Measurements from ENCODE around the gene MAP3K3.
A peak's percentile ranks its signal among the peaks of the same experiment; 100 is the strongest.

The MAP3K3 gene

GRCh38 chr17:63622574-63623390 is 565 bp downstream of the MAP3K3 start:
- DNase-seq (ENCODE audit: low read depth): peak; percentile 33

GRCh38 chr17:63623786-63624530 is 1.7 kb downstream of the MAP3K3 start:
- DNase-seq (ENCODE audit: low read depth): no peak

DNA sequence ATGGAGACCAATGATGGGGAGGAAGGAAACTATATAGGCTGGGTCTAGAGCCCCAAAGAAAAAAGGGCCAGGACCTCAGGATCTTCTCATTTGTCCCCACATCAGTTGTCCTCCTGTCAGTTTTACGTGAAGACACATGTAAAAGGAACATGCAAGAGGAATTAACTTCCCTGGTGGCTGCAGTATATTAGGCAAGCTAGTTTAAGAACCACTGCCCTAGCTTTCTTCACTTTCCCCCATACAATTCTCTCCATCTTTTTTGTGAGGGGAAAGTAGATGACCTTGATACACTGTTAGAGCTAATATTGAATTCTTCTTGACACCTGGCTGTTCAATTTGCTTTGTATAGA is 2.3 kb downstream of the MAP3K3 start:
- no peak for DNase-seq (ENCODE audit: low read depth)

- no peak for DNase-seq (ENCODE audit: low read depth)
These were observed 4.4 kb downstream of the MAP3K3 start for GRCh38 chr17:63626551-63627180.

- no peak for DNase-seq (ENCODE audit: low read depth)
These were observed 7.4 kb downstream of the MAP3K3 start for GRCh38 chr17:63629627-63630026.

DNA sequence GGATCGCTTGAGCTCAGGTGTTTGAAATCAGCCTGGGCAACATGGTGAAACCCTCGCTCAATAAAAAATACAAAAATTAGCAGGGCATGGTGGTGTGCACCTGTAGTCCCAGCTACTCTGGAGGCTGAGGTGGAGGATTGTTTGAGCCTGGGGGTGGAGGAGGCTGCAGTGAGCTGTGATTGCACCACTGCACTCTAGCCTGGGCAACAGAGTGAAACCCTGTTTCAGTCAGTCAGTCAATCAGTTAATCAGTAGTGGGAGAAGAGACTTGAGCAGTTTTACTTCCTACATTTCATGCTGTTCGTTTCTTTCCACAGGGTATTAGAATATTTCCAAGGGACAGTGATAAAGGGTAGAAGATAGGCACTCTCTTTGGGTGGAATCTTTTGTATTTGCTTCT is 8.8 kb downstream of the MAP3K3 start:
- no peak for DNase-seq (ENCODE audit: low read depth)

DNA sequence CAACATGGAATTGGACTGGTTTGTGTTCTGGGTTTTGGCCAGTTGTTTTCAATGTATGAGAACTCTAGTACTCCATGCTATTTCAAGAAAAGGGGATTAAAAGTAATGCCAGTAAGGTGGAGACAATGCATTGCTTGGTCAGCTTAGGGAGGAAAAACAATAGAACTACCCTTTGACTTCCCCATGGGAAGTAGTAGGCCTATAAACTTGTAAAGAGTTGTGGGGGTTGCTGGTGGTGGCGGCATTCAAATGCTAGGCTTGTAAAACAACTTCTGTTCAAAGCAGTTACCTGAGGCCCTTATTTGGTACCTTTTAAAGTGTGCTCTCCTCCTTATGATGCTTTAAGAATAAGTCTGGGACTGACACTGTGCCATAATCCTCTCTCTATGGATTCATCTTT is 9.4 kb downstream of the MAP3K3 start:
- no peak for DNase-seq (ENCODE audit: low read depth)

- DNase-seq (ENCODE audit: low read depth): no peak
These were observed 11.5 kb downstream of the MAP3K3 start for GRCh38 chr17:63633742-63634141.

DNA sequence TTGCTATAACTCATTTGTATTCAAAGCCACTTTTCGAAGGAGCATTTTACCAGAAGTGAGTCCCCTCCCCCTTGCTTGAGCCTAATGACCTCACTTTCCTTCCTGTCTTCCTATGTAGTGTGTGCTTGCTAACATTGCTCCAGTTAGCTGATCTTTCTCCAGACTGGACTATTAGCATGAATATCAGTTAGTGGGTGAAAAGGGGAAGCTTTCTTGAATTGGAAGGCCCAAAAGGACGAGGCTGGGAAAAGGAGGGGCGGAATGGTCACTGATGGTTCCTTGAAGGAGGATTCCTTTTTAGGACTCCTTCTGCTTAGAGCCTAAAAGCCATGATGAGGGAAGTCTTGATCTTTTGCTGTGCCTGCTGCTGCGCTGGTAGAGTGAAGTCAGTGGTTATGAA is 11.9 kb downstream of the MAP3K3 start:
- DNase-seq (ENCODE audit: low read depth): no peak

GRCh38 chr17:63634816-63635215 is 12.6 kb downstream of the MAP3K3 start:
- no peak for DNase-seq (ENCODE audit: low read depth)

GRCh38 chr17:63635290-63635689 is 13.1 kb downstream of the MAP3K3 start:
- no peak for DNase-seq (ENCODE audit: low read depth)

DNA sequence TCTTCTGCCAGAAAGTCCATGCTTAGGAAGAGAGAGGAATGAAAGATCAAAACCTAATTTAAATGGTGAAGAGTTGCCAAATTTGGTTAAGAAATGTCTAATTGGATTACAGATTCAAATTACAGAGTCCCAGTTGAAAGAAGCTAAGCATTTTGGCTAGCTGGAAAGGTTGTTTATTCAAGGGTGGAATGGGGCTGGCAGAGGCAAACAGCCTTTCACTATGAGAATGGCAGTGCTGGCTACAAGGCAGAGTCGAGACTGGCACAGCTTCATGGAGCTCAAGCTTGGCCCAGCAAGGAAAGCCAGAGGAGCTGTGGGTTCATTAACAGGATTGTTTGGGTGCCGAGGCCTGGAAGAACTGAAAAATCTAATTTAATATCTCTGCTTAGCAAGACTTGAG is 13.6 kb downstream of the MAP3K3 start:
- no peak for DNase-seq (ENCODE audit: low read depth)

DNA sequence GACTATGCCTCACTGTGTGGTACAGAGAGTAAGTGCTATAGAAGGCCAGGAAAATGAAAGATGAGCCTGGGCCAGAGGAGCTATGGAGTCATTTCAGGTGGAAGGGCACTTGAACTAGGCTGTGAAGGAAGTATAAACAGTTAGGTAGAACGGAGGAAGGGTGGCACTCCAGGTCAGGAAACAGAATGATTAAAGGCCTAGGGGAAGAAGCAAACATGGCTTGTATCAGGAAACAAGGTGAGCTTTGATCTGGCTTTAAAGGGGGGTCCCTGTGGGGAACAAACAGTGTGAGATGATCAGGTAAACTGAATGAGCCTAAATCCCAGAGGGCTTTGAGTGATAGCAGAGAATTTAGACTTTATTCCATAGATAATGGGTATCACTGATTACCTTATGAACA is 16.9 kb downstream of the MAP3K3 start:
- no peak for DNase-seq (ENCODE audit: low read depth)

- DNase-seq (ENCODE audit: low read depth): no peak
These were observed 17.8 kb downstream of the MAP3K3 start for GRCh38 chr17:63640038-63640437.

- no peak for DNase-seq (ENCODE audit: low read depth)
These were observed 19.7 kb downstream of the MAP3K3 start for GRCh38 chr17:63641692-63642448.

DNA sequence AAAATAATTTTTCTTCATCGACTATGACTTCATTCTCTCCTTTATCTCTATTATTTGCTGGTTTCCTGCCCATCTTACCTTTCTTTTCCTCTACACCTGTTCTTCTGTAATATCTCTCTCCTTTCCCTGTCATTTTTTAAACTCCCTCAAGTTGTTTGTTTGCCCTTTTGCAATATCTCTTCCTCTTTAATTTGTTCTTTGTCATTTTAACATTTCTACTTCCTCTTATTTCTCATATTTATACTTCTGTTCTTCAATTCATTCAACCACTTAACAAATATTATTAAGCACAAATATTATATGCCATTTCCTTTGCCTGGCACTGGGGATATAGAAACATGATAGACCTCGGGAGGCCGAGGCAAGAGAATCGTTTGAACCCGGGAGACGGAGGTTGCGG is 22.6 kb downstream of the MAP3K3 start:
- no peak for DNase-seq (ENCODE audit: low read depth)

DNA sequence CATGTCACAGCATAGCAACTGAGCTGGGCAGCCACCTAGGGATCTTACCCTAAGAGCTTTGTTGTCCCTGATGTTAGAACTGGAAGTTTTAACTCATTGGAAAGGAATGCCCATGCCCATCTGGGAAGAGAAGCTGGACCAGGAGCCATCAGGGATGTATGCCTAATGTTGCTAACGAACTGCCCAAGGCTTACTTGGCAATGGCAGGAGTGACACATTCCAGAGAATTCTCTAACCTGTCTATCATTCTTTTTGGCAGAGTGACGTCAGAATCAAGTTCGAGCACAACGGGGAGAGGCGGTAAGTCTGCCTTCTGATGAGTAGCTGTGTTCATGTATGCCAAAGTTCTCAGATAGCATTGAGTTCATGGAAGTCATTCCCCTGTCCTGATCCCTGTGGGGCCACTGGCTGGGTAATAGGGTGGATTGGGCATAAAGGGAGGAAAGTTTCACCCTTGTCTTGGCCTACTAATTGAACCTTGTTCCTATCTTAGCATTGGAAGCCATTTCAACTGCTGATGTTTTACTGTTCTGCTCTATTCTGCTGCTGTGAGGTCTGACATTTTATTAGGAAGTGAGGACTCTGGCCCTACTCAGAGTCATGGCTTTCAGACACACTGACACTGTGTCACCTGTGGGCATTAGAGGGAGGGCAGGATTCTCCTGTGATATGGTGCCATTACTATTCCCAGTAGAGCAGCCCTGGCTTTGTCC is 23.7 kb downstream of the MAP3K3 start:
- DNase-seq (ENCODE audit: low read depth): no peak

DNA sequence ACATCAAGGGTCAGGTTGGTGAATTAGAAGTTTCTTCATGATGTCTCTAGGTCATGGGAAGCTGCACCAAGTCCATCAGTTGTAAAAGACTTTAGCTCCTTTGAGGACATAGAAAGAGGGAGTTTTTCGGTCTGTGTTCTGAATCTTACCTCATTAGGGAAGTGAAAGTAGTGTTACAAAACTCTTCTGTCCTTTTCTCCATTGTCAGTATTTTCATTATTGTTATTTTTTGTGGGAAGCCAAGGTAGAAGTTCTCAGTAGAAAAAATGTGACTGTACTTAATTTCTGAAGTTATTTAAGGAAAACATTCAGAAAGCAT is 24.2 kb downstream of the MAP3K3 start:
- no peak for DNase-seq (ENCODE audit: low read depth)

DNA sequence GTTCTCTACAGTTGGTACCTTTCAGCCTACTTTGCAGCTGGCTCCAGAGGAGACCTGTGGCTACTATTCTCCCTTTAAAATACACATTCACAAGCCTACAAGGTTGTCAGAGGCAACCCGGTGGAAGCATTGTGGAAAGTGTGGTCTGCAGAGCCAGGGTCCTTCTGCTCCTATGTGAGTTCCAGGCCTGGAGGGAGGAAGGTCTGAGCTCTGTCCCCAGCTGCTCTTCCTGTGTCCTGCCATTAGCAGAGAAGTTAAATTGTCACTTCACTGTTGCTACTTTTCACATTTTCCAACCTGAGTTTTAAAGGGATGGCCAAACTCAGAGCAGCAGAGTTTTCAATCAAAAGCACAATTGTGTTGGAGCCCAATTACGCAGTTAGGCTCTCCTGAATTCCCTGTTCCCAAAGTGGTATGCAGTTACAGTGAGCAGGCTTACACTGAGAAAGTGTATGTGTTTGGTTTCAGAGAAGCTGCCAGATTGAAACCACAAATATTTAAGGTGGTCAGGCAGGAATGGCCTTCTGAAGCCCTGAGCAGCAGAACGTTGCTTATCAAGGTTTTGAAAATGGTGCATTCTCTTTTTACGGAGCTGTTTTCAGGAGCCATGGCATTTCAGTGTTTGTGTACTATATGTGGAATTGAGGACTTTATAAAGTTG is 25.0 kb downstream of the MAP3K3 start:
- DNase-seq (ENCODE audit: low read depth): no peak

GRCh38 chr17:63647936-63648335 is 25.7 kb downstream of the MAP3K3 start:
- no peak for DNase-seq (ENCODE audit: low read depth)

DNA sequence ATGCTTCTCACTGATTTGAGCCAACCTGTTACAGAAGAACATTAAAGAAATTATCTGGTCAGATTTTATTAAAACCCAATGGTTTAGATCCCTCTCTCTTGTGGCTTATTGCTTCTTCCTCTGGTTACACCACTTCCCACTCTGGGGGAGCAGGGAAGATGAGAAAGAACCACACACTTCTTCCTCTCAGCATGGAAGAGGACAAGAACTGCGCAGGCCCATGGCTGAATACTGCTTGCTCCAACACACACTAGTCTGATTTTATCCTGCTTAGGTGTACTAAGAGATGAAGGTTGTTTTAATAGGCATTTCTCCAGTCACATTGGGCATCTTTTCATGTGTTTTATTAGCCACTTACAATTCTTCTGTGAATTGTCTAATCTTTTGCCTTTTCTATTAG is 27.6 kb downstream of the MAP3K3 start:
- no peak for DNase-seq (ENCODE audit: low read depth)
